Stimulated activated CD8-positive, alpha-beta memory T cell treated with anti-CD3 and anti-CD28 coated beads, Interleukin-4, amount 100 ng/mL, for 48 hours (primary cell): ENCODE results near the gene MVK.

Source experiments
- DNase-seq: peaks from one replicate; pipeline ENCODE4 v3.0.0-alpha.2; 2020

Gene MVK

GRCh38 chr12:109637996-109638395 is 64.4 kb downstream of the MVK start:
- DNase-seq: no peak

GRCh38 chr12:109638735-109639134 is 65.1 kb downstream of the MVK start:
- no peak for DNase-seq

- no peak for DNase-seq
These were observed 65.7 kb downstream of the MVK start for GRCh38 chr12:109639151-109639872.

GRCh38 chr12:109640961-109641360 is 67.4 kb downstream of the MVK start:
- no peak for DNase-seq

GRCh38 chr12:109641422-109641821 is 67.8 kb downstream of the MVK start:
- no peak for DNase-seq

GRCh38 chr12:109642506-109643132 is 69.0 kb downstream of the MVK start:
- no peak for DNase-seq

- DNase-seq: no peak
These were observed 71.6 kb downstream of the MVK start for GRCh38 chr12:109645194-109645593.

- DNase-seq: no peak
These were observed 72.1 kb downstream of the MVK start for GRCh38 chr12:109645708-109646107.
